GM21576 (cell line): ENCODE data around the gene CEP112.
"Not testable (repeated sequence)": the region's sequence is repeated elsewhere in the genome, so short reads cannot be mapped to it uniquely, and the experiment has no call there.

Experiments
- ATAC-seq: cut with Tn5 transposase; IDR thresholded peaks from one replicate; pipeline ENCODE4 v1.9.1; 2021; ENCODE audit warnings: mild to moderate bottlenecking, moderate library complexity; ENCODE audit not compliant: unreplicated experiment

Gene CEP112

GRCh38 chr17:65797101-65797500 is 394.8 kb downstream of the CEP112 start:
- ATAC-seq, result no peak

DNA sequence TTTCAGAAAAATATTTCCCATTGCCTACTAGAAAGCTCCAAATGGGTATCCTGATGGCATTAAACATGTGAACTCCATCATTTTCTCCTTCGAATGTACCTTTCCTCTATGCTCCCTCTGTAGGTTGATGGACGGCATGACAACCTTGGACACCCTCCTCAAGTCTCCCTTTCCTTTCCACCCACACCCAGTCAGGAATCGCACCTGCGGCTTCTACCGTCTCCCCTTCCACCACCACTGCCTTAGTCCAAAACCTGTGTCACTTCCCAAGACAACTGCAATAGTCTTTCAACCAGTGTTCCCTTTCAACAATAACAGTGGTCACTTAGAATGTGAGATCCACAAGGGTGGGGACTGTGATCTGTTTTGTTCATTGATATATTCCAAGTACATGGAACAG is 397.4 kb downstream of the CEP112 start:
- ATAC-seq, result no peak

- no peak for ATAC-seq
These were observed 401.7 kb downstream of the CEP112 start for GRCh38 chr17:65790241-65790640.

GRCh38 chr17:65787503-65787902 is 404.4 kb downstream of the CEP112 start:
- no peak for ATAC-seq

DNA sequence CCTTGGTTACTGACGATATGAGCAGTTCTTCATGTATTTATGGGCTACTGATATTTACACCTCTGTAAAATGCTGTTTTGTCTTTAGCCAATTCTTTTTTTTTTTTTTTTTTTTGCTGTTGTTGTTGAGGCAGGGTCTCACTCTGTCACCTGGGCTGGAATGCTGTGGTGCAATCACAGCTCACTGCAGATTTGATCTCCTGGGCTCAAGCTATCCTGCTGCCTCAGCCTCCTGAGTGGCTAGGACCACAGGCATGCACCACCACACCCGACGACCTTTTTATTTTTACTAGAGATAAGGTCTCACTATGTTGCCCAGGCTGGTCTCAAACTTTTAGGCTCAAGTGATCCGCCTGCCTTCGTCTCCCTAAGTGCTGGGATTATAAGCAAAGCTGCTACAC is 405.5 kb downstream of the CEP112 start:
- no peak for ATAC-seq

DNA sequence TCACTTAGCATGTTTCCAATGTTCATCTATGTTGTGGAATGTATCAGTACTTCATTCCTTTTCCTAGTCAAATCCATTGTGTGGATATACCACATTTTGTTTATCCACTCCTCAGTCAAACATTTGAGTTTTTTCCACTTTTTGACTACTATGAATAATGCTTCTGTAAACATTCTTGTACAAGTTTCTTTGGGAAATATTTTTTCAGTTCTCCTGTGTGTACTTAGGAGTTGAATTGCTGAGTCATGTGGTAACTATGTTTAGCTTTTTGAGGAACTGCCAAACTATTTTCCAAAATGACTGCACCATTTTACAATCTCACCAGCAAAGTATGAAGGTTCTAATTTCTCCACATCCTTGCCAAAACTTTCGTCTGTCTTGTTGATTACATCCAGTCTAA is 406.8 kb downstream of the CEP112 start:
- no peak for ATAC-seq

- no peak for ATAC-seq
These were observed 408.0 kb downstream of the CEP112 start for GRCh38 chr17:65783845-65784334.

DNA sequence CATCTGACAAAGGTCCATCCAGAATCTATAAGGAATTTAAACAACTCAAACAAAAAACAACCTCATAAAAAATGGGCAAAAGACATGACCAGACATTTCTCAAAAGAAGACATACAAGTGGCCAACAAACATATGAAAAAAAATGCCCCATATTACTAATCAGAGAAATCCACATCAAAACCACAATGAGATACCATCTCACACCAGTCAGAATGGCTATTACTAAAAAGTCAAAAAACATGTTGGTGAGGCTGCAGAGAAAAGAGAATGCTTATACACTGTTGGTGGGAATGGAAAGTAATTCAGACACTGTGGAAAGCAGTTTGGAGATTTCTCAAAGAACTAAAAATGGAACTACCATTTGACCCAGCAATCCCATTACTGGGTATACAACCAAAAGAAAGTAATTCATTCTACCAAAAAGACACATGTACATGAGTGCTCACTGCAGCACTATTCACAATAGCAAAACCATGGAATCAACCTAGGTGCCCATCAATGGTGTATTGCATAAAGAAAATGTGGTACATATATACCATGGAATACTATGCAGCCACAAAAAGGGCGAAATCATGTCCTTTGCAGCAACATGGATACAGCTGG is 409.7 kb downstream of the CEP112 start:
- not testable (repeated sequence) for ATAC-seq

GRCh38 chr17:65780111-65780510 is 411.8 kb downstream of the CEP112 start:
- no peak for ATAC-seq

DNA sequence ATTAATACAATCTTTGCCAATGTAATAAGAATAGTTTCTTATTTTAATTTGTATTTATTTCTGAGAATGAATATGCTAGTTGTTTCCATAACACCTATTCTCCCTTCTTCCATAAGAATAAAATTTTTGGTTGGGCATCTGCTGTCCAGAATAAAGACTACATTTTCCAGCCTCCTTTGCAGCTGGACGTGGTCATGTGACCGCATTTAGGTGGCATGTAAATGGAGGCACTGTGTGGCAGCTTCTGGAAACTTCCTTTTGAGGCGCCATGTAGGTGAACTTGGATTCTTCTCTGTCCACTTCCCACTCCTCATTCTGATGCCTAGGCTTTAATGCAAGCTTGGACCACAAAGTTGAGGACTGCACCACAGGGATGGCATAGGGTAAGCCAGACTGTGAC is 415.0 kb downstream of the CEP112 start:
- no peak for ATAC-seq

- no peak for ATAC-seq
These were observed 417.1 kb downstream of the CEP112 start for GRCh38 chr17:65774787-65775186.

- no peak for ATAC-seq
These were observed 418.9 kb downstream of the CEP112 start for GRCh38 chr17:65772989-65773388.

- no peak for ATAC-seq
These were observed 420.2 kb downstream of the CEP112 start for GRCh38 chr17:65771704-65772103.

DNA sequence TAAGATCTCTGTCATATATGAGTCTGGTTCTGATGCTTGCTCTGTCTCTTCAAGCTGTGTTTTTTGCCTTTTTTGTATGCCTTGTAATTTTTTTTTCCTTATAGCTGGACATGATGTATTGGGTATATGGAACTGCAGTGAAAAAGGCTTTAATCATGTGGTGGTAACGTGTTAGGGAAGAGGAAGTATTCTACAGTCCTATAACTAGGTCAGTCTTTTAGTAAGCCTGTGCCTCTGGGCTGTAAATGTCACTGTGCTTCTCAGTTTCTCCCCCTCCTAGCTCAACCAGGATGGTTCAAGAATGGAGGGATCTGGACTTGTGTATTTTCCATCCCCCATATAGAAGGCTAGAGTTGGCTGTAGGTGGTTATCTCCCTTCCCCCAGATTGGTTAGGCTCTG is 428.1 kb downstream of the CEP112 start:
- ATAC-seq, result no peak

DNA sequence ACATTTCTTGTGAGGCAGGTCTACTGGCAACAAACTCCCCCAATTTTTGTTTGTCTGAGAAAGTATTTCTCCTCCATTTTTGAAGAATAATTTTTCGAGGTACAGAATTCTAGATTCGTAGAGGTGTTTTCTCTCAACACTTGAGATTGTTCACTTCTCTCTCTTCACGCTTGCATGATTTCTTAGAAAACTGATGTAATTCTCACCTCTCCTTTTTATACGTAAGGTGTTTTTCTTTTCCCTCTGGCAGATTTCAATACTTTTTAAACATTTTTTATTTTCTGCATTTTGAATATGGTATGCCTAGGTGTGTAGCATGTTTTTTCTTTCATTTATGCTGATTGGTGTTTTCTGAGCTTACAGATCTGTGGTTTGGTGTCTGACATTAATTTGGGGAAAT is 429.0 kb downstream of the CEP112 start:
- no peak for ATAC-seq

GRCh38 chr17:65759532-65759931 is 432.4 kb downstream of the CEP112 start:
- no peak for ATAC-seq

- ATAC-seq, result no peak
These were observed 435.2 kb downstream of the CEP112 start for GRCh38 chr17:65756760-65757159.

DNA sequence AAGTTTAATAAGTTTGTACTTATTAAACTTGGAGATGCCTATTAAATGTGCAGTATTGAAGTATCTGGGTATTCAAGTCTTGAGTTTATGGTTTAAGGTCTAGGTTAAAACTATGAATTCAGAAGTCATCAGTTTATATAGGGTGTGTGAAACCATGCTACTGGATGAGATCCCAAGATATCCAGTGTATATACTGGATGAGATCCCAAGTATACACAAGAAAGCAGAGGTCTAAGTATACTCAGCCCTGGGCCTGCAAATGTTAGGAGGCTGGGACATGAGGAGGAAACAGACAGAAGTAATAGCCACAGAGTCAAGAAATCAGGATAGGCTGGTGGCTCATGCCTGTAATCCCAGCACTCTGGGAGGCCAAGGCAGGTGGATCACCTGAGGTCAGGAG is 436.1 kb downstream of the CEP112 start:
- no peak for ATAC-seq

DNA sequence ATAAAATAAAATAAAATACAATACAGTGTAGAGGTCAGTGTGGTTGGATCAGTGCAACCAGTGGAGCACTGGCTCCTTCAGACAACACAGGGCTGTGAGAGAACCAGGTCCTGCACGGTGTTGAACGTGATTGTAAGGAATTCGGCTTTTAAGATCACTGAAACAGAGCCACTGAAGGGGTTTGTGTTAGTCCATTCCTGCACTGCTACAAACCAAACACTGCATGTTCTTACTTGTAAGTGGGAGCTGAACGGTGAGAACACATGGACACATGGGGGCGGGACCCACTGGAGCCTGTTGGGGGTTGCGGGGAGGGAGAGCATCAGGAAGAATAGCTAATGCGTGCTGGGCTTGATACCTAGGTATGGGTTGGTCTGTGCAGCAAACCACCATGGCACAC is 437.3 kb downstream of the CEP112 start:
- ATAC-seq, result no peak

- no peak for ATAC-seq
These were observed 437.9 kb downstream of the CEP112 start for GRCh38 chr17:65754081-65754480.

DNA sequence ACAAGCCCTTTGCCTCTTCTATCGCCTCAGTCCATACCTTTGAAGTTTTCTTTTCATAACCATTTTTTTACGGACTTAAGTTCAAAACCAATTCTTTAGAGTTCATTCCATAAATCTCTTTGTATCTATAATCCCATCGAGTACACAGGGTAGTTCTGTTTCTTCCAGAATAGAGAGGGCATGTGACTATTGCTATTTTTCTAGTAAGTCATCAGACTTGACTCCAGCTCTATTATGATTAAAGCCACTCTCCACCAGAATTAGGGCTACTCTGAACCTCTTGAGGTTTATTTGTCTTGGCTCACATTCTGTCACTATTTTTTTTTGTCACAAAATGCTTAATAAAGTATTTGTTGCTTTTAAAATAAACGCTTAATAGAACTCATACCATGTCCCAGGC is 438.6 kb downstream of the CEP112 start:
- ATAC-seq, result no peak

- no peak for ATAC-seq
These were observed 440.7 kb downstream of the CEP112 start for GRCh38 chr17:65751263-65751662.

GRCh38 chr17:65750631-65751115 is 441.3 kb downstream of the CEP112 start:
- no peak for ATAC-seq
